Activated T-helper 2 cell treated with anti-CD3 and anti-CD28 coated beads, Interferon-gamma antibody, Interleukin-2, Interleukin-4, amounts not matched to agents 10 μg/mL and 5 μg/mL and 100 μg/mL, durations not matched to agents 14 hours and 24 hours and 36 hours (primary cell): Measurements from ENCODE around the gene SELENOS. TPM values are rescaled to one million over a fixed set of nuclear protein-coding genes. Genes with fewer than 3 reads are reported as not detected.

Experiments
- DNase-seq: peaks from one replicate; pipeline ENCODE4 v3.0.0; 2021; ENCODE audit warnings: low spot score
- H3K27ac Mint-ChIP-seq: one replicate; pipeline ENCODE4 v1.8.0; 2021; ENCODE audit warnings: mixed read lengths
- H3K27me3 Mint-ChIP-seq: one replicate; pipeline ENCODE4 v1.8.0; 2021; ENCODE audit warnings: low read depth, mixed read lengths
- H3K36me3 Mint-ChIP-seq: one replicate; pipeline ENCODE4 v1.8.0; 2021; ENCODE audit warnings: low read depth, mixed read lengths
- H3K4me1 Mint-ChIP-seq: one replicate; pipeline ENCODE4 v1.8.0; 2021; ENCODE audit warnings: low read depth, mixed read lengths
- H3K4me3 Mint-ChIP-seq: one replicate; pipeline ENCODE4 v1.8.0; 2021; ENCODE audit warnings: low read depth, mild to moderate bottlenecking, moderate library complexity, mixed read lengths
- H3K9me3 Mint-ChIP-seq: one replicate; pipeline ENCODE4 v1.8.0; 2021; ENCODE audit warnings: mixed read lengths
- intact Hi-C: fragments of 100-400 bp; cut with micrococcal nuclease; formaldehyde crosslinking; loops from one replicate; pipeline ENCODE4 v1.15.1; 2023
- total RNA-seq: library from RNA; stranded (reverse); gene quantifications from 2 replicates; pipeline ENCODE4 v1.2.3, GENCODE V29; 2022

The SELENOS gene
- total RNA-seq, 1 donor from 2014 or later: 39.2 TPM

DNA sequence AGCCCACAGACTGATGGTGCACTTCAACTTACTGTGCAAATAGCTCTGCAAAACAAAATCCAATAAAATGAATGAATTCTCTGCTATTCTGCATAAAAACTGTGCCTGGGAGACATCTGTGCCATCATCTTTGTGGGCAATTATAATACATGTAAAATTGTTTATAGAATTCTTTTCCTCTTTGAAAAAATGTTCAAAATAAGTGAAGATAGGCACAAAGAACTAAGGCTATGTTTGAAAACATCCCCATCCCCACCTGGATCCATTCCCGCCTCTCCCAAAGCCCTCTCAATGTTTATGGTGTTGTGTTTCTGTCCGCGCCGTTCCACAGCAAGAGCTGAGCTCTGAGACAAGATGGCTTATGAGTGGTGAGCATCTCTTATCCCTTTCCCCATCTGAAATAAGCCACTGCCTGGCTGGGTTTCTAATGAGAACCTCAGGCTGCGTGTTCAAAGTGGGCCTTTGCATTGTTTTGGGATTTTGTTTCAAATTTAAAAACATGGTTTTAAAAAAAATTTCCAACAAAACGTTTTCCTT is 40.1 kb upstream of the SELENOS start:
- Mint-ChIP-seq H3K9me3 (no peaks in the 10 kb centered on the region), H3K27me3 (no peaks in the 10 kb centered on the region), H3K36me3 (no peaks in the 10 kb centered on the region), H3K27ac (no peak overlapping the region), H3K4me1 (peaks cover 14% of the 10 kb centered on the region), H3K4me3 (no peak overlapping the region)
- intact Hi-C loops: no loop called here
- DNase-seq: no peak

DNA sequence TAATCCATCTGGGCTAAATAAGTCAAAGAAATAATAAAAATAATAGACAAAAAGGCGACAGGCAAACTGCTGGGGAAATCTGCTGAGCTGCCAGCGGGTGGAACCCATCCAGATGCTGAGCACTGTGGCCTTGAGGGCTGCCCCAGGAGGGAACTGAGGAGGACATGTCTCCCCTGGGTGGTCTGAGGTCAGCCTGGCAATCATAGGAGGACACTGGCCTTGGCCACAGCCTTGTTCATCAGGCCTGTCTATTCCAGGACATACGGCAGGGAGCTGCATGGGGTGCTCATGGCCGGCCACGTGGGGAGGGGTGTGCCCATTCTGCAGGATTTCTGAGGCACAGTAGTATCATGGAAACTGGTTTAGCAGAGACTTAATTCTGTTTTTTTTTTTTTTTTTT is 39.2 kb upstream of the SELENOS start:
- H3K4me3 Mint-ChIP-seq: no peak overlapping the region
- H3K27me3 Mint-ChIP-seq: no peaks in the 10 kb centered on the region
- peaks cover 14% of the 10 kb centered on the region for H3K4me1 Mint-ChIP-seq
- no peak for DNase-seq
- intact Hi-C loops: no loop called here
- no peak overlapping the region for H3K27ac Mint-ChIP-seq
- H3K9me3 Mint-ChIP-seq: no peaks in the 10 kb centered on the region
- H3K36me3 Mint-ChIP-seq: no peaks in the 10 kb centered on the region

DNA sequence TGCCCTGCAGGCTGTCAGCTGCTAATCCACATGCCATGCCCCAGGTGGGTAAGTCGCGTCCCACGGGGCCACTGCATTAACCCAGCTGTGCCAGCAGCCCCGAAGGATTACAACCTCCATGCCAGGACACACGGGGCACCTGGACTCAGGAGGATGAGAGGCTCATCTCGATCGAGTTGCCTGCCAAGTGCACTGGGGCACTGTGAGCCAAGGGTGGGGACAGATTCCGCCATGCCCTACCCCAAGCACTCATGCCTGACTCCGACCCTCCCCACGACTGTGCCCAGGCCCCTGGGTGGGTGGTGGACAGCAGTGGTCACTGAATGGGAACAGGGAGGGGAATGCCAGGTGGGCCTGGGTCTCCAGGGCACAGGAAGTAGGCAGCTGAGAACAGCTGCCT is 38.5 kb upstream of the SELENOS start:
- no peaks in the 10 kb centered on the region for H3K27me3 Mint-ChIP-seq
- H3K4me1 Mint-ChIP-seq: peaks cover 8% of the 10 kb centered on the region
- no peak overlapping the region for H3K27ac Mint-ChIP-seq
- no peaks in the 10 kb centered on the region for H3K36me3 Mint-ChIP-seq
- no peaks in the 10 kb centered on the region for H3K9me3 Mint-ChIP-seq
- intact Hi-C loops: no loop called here
- no peak for DNase-seq
- H3K4me3 Mint-ChIP-seq: no peak overlapping the region

DNA sequence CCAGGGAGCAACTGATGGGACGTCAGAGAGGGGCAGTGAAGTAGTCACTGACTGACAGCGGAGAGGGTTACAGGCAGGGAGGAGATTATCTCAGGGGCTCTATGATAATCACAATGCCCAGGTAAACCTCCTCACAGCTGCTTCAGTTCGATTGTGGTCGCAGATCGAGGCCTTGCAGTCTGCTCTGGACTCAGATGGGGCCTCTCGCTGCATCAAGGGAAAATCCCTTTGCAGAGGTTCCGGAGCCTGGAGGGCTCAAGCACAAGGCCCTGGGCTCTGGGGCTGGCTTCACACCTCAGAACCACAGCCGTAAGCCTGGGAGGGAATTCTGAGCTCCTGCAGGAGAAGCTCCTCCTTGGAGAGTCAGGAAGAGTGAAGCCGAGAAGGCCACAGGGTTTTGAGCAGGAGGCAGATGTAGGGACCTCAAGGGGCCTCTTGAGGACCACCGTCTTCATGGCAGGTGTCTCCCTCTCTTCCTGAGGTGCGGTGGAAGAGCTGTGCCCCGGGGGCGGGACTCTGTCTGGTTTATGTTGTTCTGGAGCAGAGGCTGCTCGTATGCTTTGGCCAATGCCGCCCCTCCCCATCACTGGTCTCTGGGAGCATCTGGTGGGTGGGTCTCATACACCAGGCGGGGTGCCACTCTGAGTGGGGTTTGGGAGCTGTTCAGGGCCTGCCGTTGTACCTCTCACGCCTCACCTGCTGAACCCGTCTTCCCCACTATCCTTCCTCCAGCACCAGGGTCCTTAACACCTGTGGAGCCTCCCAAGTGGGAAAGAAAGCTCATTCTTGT is 37.2 kb upstream of the SELENOS start:
- DNase-seq: no peak
- Mint-ChIP-seq H3K36me3 (no peaks in the 10 kb centered on the region), H3K4me3 (no peak overlapping the region), H3K9me3 (no peaks in the 10 kb centered on the region), H3K4me1 (no peaks in the 10 kb centered on the region), H3K27ac (no peak overlapping the region), H3K27me3 (no peaks in the 10 kb centered on the region)
- intact Hi-C loops: no loop called here

DNA sequence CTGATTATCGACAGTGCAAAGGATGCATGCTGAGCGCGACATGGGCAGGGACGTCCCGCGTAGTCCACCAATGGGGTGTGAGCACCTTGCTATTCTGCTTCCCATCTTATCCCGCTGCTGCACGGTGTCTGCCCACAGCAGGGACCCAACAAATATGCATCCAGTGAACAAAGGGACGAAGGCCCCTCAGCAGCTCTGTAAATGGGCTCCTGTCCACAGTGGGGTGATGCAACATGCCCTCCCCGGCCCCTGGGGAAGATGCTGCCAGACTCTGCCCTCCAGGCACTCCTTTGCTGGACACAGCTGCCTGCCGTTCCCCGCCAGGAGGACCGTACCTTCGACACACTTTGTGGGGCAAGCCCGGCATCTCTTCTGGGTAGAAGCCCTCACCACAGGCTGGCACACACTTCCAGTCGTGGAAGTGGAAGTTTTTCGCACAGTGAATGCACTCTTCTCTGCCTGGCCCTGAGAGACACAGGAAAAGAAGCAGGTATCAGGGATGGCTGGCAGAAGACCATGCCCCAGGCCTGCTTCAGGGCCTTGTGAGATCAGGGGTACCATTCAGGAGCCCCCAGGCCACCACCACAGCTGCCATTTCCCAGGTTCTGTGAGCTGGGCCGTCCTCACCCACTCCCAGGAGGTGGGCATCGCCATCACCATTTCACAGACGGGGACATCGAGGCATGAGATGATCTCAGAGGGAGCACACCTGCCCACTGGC is 35.9 kb upstream of the SELENOS start:
- intact Hi-C loops: no loop called here
- DNase-seq: no peak
- H3K4me1 Mint-ChIP-seq: no peaks in the 10 kb centered on the region
- H3K9me3 Mint-ChIP-seq: no peaks in the 10 kb centered on the region
- no peak overlapping the region for H3K4me3 Mint-ChIP-seq
- no peaks in the 10 kb centered on the region for H3K36me3 Mint-ChIP-seq
- H3K27ac Mint-ChIP-seq: no peak overlapping the region
- no peaks in the 10 kb centered on the region for H3K27me3 Mint-ChIP-seq

DNA sequence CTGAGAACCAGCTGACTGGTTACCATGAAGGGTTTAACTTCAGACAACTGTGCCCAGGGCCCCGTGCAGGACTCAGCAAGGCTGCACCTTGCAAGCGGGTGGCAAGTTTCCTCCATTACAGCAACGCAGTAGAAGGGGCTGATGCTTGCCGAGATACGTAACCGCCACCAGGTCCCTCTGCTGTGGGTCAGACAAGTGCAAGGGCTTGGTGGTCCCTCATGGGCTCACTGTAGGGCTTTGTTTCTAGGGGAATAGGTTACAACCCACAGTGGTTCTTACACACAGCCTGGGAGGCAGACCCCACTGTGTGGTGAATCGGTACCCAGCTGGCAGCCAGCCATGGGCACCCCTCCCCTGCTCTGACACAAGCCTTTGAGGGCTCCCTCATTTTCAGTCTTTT is 33.2 kb upstream of the SELENOS start:
- Mint-ChIP-seq H3K27ac (no peak overlapping the region), H3K9me3 (no peaks in the 10 kb centered on the region), H3K27me3 (no peaks in the 10 kb centered on the region), H3K4me3 (no peak overlapping the region), H3K36me3 (no peaks in the 10 kb centered on the region), H3K4me1 (no peaks in the 10 kb centered on the region)
- no peak for DNase-seq
- intact Hi-C loops: no loop called here

DNA sequence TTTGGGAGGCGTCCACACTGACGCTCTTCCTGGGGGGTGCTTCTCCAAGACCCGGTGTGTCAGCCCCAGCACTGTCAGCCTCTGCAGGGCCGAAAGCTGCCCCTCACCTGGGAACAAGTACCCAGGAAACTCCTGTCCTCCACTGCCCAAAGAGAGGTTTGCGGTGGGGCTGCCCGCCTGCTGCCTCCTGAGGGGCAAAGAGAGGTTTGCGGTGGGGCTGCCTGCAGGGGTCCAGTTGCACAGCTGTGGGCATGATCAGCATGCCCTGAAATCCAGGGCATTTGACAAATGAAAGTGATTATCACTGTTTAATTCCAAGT is 32.8 kb upstream of the SELENOS start:
- no peaks in the 10 kb centered on the region for H3K36me3 Mint-ChIP-seq
- no peaks in the 10 kb centered on the region for H3K4me1 Mint-ChIP-seq
- no peak overlapping the region for H3K4me3 Mint-ChIP-seq
- no peak overlapping the region for H3K27ac Mint-ChIP-seq
- H3K9me3 Mint-ChIP-seq: no peaks in the 10 kb centered on the region
- no peak for DNase-seq
- H3K27me3 Mint-ChIP-seq: no peaks in the 10 kb centered on the region
- intact Hi-C loops: no loop called here

DNA sequence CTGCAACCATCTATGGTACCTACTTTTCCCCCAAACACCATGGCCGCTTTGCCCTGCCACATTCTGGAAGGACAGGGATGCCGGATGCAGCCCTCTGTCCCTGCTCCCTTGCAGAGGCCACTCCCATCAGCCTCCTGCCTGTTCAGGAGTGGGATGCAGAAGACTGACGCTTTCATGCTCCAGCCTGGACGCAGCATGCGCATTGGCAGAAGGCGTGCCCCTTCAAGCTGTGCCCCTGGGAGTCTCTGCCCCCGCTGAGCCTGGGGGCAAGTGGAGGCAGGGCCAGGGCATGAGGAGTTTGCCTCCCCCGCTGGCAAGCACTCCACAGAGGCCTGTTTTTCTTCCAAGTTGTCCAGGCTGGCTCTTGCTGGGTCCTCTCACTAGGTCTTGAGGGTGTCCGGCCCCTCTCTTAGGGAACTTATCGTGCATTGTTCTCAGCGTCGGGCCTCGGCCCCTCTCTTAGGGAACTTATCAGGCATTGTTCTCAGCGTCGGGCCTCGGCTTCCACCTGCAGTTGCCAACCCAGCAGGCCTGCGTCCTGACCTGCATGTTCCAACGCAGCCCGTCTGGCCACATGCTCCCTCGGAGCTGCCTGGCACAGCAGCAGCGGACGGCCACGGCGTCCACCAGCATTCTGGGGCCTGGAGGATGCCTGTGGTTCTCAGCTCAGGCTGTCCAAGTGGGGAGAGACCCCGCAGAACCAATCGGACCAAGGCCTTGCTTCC is 32.3 kb upstream of the SELENOS start:
- DNase-seq: no peak
- H3K27me3 Mint-ChIP-seq: no peaks in the 10 kb centered on the region
- intact Hi-C loops: no loop called here
- H3K36me3 Mint-ChIP-seq: no peaks in the 10 kb centered on the region
- H3K27ac Mint-ChIP-seq: no peak overlapping the region
- H3K4me3 Mint-ChIP-seq: no peak overlapping the region
- no peaks in the 10 kb centered on the region for H3K4me1 Mint-ChIP-seq
- H3K9me3 Mint-ChIP-seq: no peaks in the 10 kb centered on the region

DNA sequence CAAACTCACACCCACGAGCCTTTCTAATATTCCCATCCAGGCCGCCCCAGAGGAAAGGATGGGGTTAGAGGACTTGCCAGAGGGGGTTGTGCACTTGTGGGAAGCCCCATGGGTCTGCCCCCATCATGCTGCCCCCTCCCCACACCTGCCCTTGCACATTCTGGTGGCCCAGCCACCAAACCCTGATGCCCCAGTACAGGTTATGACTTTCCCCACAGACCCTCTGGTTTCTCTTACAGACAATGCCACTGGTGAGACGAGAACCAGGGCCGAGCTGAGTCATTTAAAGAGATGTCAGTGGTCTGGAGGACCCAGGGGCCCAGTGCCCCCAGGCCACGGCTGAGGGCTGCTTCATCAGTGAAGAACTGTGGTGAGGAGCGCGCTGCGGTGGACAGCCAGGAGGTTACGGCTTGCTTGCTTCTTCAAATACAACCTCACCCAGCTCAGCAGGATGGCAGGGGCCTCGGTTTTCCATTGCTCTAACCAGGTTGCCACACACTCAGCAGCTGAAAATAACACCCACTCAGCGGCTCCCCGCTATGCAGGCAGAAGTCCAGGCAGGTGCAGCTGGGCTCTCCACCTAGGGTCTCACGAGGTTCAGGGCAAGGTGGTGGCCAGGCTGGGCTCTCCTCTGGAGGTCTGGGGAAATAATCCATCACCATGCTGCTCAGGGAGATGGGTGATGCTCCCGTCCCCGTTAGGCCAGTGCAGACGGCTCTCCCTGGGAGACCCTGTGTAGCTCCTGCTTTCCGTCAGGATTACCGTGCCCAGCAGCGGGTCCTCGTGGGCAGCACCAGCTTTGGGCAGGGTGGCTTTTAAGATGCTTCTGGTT is 31.5 kb upstream of the SELENOS start:
- intact Hi-C loops: no loop called here
- no peak for DNase-seq
- no peaks in the 10 kb centered on the region for H3K27me3 Mint-ChIP-seq
- no peaks in the 10 kb centered on the region for H3K4me1 Mint-ChIP-seq
- H3K9me3 Mint-ChIP-seq: no peaks in the 10 kb centered on the region
- H3K4me3 Mint-ChIP-seq: no peak overlapping the region
- H3K36me3 Mint-ChIP-seq: no peaks in the 10 kb centered on the region
- no peak overlapping the region for H3K27ac Mint-ChIP-seq

DNA sequence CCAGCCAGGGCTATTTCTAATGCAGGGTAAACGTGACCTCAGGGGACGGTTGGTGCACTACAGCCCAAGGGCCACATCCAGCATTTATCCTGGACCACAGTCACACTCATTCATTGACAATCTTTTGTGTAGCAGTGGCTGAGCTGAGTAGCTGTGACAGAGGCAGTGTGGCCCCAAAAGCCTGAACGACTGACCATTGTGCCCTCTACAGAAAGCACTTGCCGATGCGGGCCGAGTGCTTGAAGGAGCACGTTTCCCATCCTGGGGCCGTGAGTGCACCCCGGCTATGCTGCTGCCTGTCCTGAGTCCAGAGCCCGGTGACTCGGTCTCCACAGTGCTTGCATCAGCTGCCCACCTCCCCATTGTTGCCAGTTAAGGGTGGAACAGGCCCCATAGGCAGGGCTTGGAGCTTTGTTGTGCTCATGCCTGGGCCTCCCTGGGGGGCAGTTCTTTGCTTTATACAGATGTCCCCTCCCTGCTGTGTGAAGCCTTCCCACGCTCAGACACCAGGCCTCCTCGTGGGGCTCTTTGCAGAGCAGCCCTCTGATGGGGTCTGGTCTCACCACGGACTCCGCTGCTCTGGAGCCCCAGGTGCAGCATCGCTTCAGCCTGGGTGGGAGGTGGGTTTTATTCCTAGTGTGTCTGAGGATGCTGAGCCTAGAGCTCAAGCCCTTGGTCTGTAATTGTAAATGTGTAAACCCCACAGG is 30.8 kb upstream of the SELENOS start:
- no peaks in the 10 kb centered on the region for H3K9me3 Mint-ChIP-seq
- no peak overlapping the region for H3K4me3 Mint-ChIP-seq
- no peak for DNase-seq
- H3K36me3 Mint-ChIP-seq: no peaks in the 10 kb centered on the region
- H3K4me1 Mint-ChIP-seq: no peaks in the 10 kb centered on the region
- H3K27me3 Mint-ChIP-seq: no peaks in the 10 kb centered on the region
- intact Hi-C loops: no loop called here
- no peak overlapping the region for H3K27ac Mint-ChIP-seq

DNA sequence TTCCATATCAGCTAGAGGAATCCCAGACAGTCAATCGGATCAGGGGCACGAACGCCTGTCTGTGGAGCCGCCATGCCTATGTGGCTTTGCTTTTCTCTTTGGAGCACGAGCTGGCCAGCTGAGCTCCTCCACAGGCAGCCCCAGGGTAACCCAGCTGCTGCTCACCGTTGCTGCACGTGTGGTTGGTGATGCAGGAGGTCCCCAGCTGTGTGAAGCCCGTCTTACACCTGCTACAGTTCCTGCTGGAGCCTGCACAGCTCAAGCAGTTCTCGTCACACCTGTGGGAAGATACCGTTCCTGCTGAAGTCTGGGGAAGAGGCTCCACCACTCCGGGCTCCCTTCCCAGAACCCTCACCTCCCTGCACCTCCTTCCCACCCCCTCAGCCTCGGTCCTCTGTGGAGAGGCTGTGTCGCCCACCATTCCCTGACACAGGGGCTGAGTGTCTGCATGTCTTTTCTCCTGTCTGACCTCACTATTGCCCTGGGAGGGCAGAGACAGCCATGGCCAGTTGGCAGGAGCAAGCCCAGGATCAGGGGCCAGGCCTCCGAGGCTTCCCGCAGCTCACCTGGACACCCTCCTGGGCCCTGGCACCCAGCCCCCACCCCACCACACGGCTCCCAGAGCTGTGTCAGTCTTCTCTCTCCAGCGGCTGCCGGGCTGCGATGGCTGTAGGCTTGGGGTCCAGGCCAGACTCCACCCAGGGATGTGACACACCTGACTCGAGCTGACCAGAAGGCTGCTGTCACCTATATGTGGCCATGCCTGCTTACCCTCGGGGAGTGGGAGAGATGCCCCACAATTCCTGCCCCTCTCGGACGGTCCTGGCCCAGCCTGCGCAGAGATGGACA is 30.0 kb upstream of the SELENOS start:
- no peak overlapping the region for H3K4me3 Mint-ChIP-seq
- H3K27me3 Mint-ChIP-seq: no peaks in the 10 kb centered on the region
- H3K27ac Mint-ChIP-seq: no peak overlapping the region
- DNase-seq: no peak
- no peaks in the 10 kb centered on the region for H3K4me1 Mint-ChIP-seq
- no peaks in the 10 kb centered on the region for H3K36me3 Mint-ChIP-seq
- no peaks in the 10 kb centered on the region for H3K9me3 Mint-ChIP-seq
- intact Hi-C loops: no loop called here
